SIG-M5 (cell line): Measurements from ENCODE around the gene AGA.

Source experiments
- DNase-seq: peaks from one replicate; lab custom pipeline; 2025; lab: John Stamatoyannopoulos, UW

Gene AGA

GRCh38 chr4:177441803-177442622 lies at the start of gene AGA:
Gene AGA, minus strand, starts transcription at chr4:177442437. Its CDS starts 62 bp downstream, at chr4:177442375.
- peak; percentile 60 for DNase-seq

GRCh38 chr4:177492022-177492421 lies 49.8 kb upstream of the AGA start:
- DNase-seq = no peak

GRCh38 chr4:177490769-177491168 lies 48.5 kb upstream of the AGA start:
- DNase-seq = no peak

GRCh38 chr4:177489471-177490246 lies 47.4 kb upstream of the AGA start:
- DNase-seq = no peak

GRCh38 chr4:177487977-177488376 lies 45.7 kb upstream of the AGA start:
- DNase-seq = no peak

- DNase-seq = no peak
Observed at GRCh38 chr4:177485528-177485927, 43.3 kb upstream of the AGA start.

- no peak for DNase-seq
Observed at GRCh38 chr4:177484613-177485021, 42.4 kb upstream of the AGA start.

- no peak for DNase-seq
Observed at GRCh38 chr4:177483760-177484159, 41.5 kb upstream of the AGA start.

GRCh38 chr4:177483271-177483670 lies 41.0 kb upstream of the AGA start:
- no peak for DNase-seq

GRCh38 chr4:177482367-177482766 lies 40.1 kb upstream of the AGA start:
- DNase-seq = no peak

GRCh38 chr4:177480795-177481194 lies 38.6 kb upstream of the AGA start:
- DNase-seq = no peak

- DNase-seq = no peak
Observed at GRCh38 chr4:177479063-177479462, 36.8 kb upstream of the AGA start.

- no peak for DNase-seq
Observed at GRCh38 chr4:177478496-177478895, 36.3 kb upstream of the AGA start.

- no peak for DNase-seq
Observed at GRCh38 chr4:177473991-177474390, 31.8 kb upstream of the AGA start.

GRCh38 chr4:177464026-177464425 lies 21.8 kb upstream of the AGA start:
- DNase-seq = no peak

GRCh38 chr4:177461606-177462005 lies 19.4 kb upstream of the AGA start:
- DNase-seq = no peak

- DNase-seq = no peak
Observed at GRCh38 chr4:177460460-177460859, 18.2 kb upstream of the AGA start.

- no peak for DNase-seq
Observed at GRCh38 chr4:177455561-177455970, 13.3 kb upstream of the AGA start.

- no peak for DNase-seq
Observed at GRCh38 chr4:177453116-177453515, 10.9 kb upstream of the AGA start.

GRCh38 chr4:177451108-177451500 lies 8.9 kb upstream of the AGA start:
- DNase-seq = no peak

GRCh38 chr4:177450426-177451107 lies 8.3 kb upstream of the AGA start:
- DNase-seq = no peak

- no peak for DNase-seq
Observed at GRCh38 chr4:177448850-177449249, 6.6 kb upstream of the AGA start.
